Measurements from ENCODE around the gene NACC2. TPM values are rescaled to one million over a fixed set of nuclear protein-coding genes. Genes with fewer than 3 reads are reported as not detected.

NACC2 gene
- total and polyA plus RNA-seq, 2 of the 8 experiments (the other 6 are each of a cell fraction or from before 2014, with no cell fraction given): 8.3 to 14.0 TPM

DNA sequence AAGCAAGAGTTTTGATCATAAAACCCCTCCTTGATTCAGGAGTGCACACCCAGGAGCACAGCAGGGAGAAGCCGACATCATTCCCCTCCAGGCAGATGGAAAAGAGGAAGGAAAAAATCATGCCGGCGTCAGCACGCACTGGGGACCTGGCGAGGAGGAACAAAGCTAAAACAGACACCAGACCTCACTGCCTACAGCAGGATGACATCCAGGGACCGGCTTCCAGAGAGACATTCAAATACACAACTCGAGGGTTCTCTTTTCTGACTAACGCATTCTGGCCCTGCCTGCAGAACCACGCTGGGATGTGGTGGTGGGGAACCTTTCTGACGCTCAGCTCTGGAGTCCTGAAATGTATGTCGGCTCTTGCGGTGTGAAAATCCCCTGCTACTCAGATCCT, 136.6 kb downstream of the NACC2 start:
- no peak overlapping the region for H2AFZ ChIP-seq (ENCODE audit: low read length)
- no peak overlapping the region for H2BK5ac ChIP-seq (ENCODE audit: low read depth, low read length)
- no peak overlapping the region for H3K4ac ChIP-seq (replicated peaks; ENCODE audit: insufficient read length, low read depth, low read length)
- ChIA-PET POLR2A (ENCODE audit: partially characterized antibody) (no interaction called here), CTCF (ENCODE audit: partially characterized antibody) (interaction anchor here (0.5 to 4.7 kb wide), 5 partner anchors 10 to 1590 kb away, joined by 3 to 14 read pairs (median 3); no protein-coding TSS in a partner anchor)
- H4K91ac ChIP-seq (replicated peaks; ENCODE audit: insufficient read length, low read length): no peak overlapping the region
- peaks cover 0 to 7% (median 4%) of the 10 kb centered on the region in 4 experiments; a peak in 3 of 8 replicates for H3K36me3 ChIP-seq (ENCODE audit: control insufficient read depth in 2 of 4, insufficient read depth in 4 of 4, low read length in 3 of 4)
- H2AK5ac ChIP-seq (ENCODE audit: low read depth, low read length): no peak overlapping the region
- no peak overlapping the region for H3K4me3 ChIP-seq (ENCODE audit: extremely low read depth in 1 of 4, insufficient read depth in 2 of 4, low read depth in 3 of 4, low read length in 4 of 4)
- DNase-seq (ENCODE audit: low read depth in 1 of 2, low spot score in 2 of 2) (no peak), FAIRE-seq (no peak)
- H4K20me1 ChIP-seq (replicated peaks in 1 of 2; ENCODE audit: control insufficient read depth in 1 of 2, insufficient read depth in 2 of 2, low read length in 2 of 2): peaks cover 9 to 11% of the 10 kb centered on the region in 2 experiments
- no peak overlapping the region for H3K4me2 ChIP-seq (ENCODE audit: insufficient read depth in 1 of 2, low read depth in 2 of 2, low read length in 2 of 2)
- no peak overlapping the region for H2BK15ac ChIP-seq (ENCODE audit: low read length)
- peaks cover 11% of the 10 kb centered on the region for H3K79me1 ChIP-seq (ENCODE audit: low read depth, low read length)
- H3K14ac ChIP-seq (ENCODE audit: insufficient read length): no peak overlapping the region
- no peaks in the 10 kb centered on the region for H3K9me3 ChIP-seq (ENCODE audit: insufficient read depth in 2 of 2, low read depth in 1 of 2, low read length in 1 of 2)
- H4K8ac ChIP-seq (ENCODE audit: extremely low read depth, insufficient read depth, low read length): no peak overlapping the region
- no peaks in the 10 kb centered on the region for H3K27me3 ChIP-seq (replicated peaks in 1 of 4; ENCODE audit: control insufficient read depth in 3 of 4, extremely low read depth in 1 of 4, insufficient read depth in 3 of 4, low read length in 3 of 4)
- H3K79me2 ChIP-seq (ENCODE audit: control insufficient read depth in 1 of 2, insufficient read depth in 2 of 2, low read length in 2 of 2): peaks cover 5 to 44% of the 10 kb centered on the region in 2 experiments
- no peak overlapping the region for H3K23ac ChIP-seq (ENCODE audit: insufficient read length)
- H3K4me1 ChIP-seq (replicated peaks in 1 of 4; ENCODE audit: control insufficient read depth in 3 of 4, insufficient read depth in 4 of 4, low read length in 3 of 4): peaks cover 4 to 7% (median 5%) of the 10 kb centered on the region in 4 experiments; a peak in 5 of 7 replicates
- no peak overlapping the region for H2BK120ac ChIP-seq (replicated peaks; ENCODE audit: low read depth, low read length)
- peaks cover 1% of the 10 kb centered on the region for H3K23me2 ChIP-seq (ENCODE audit: low read depth, low read length)
- H4K5ac ChIP-seq (ENCODE audit: insufficient read length, low read depth, low read length): no peak overlapping the region
- no peak overlapping the region for H2BK12ac ChIP-seq (ENCODE audit: low read depth, low read length)
- no peak overlapping the region for H3K27ac ChIP-seq (ENCODE audit: low read depth, low read length)
- no peak overlapping the region for H3K9ac ChIP-seq (replicated peaks in 1 of 4; ENCODE audit: extremely low read depth in 1 of 4, low read depth in 3 of 4, low read length in 3 of 4)
- H3K56ac ChIP-seq (replicated peaks; ENCODE audit: insufficient read length, low read depth, low read length): no peak overlapping the region
- WGBS, 2 experiments (ENCODE audit: extremely low coverage in 1 of 2, insufficient coverage in 1 of 2, insufficient read length in 1 of 2, insufficient replicate concordance in 2 of 2, low coverage in 1 of 2, low lambda C conversion rate in 2 of 2, missing lambda C conversion rate in 1 of 2): 97% methylated on average over 12 of the region's 12 CpGs; no CpG with 5 or more reads in 1 of the 2 experiments
- no peak overlapping the region for H2BK20ac ChIP-seq (ENCODE audit: low read length)
- H3K18ac ChIP-seq (ENCODE audit: extremely low read depth, low read length): no peak overlapping the region
- no peak for TF ChIP-seq RNF2 (IDR thresholded peaks at IDR 0.05; ENCODE audit: borderline replicate concordance, low read depth, low read length, missing control alignments, poor library complexity, severe bottlenecking)
- no peak for TF ChIP-seq KDM4A (IDR thresholded peaks at IDR 0.05; ENCODE audit: low read depth, low read length, severe bottlenecking)
- TF ChIP-seq, protein P1, sequence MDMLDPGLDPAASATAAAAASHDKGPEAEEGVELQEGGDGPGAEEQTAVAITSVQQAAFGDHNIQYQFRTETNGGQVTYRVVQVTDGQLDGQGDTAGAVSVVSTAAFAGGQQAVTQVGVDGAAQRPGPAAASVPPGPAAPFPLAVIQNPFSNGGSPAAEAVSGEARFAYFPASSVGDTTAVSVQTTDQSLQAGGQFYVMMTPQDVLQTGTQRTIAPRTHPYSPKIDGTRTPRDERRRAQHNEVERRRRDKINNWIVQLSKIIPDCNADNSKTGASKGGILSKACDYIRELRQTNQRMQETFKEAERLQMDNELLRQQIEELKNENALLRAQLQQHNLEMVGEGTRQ (IDR thresholded peaks at IDR 0.05; ENCODE audit: low read length): no peak
- TF ChIP-seq POLR2A (IDR thresholded peaks at IDR 0.05; ENCODE audit: control extremely low read depth in 1 of 2, low read depth in 2 of 2, low read length in 2 of 2): no peak
- no peak for TF ChIP-seq KDM1A (IDR thresholded peaks at IDR 0.05; ENCODE audit: borderline replicate concordance, low read length)
- no peak for TF ChIP-seq GTF2F1 (IDR thresholded peaks at IDR 0.05; ENCODE audit: borderline replicate concordance, low read depth, low read length)
- TF ChIP-seq SIX5 (IDR thresholded peaks at IDR 0.05; ENCODE audit: low read depth, low read length): no peak
- TF ChIP-seq CREB1 (IDR thresholded peaks at IDR 0.05): no peak
- no peak for TF ChIP-seq SP1 (IDR thresholded peaks at IDR 0.05; ENCODE audit: low read depth, low read length)
